ENCODE measurements around the gene DCC.

GRCh38 chr18:53560546-53560945, 1220.5 kb downstream of the DCC start:
- TF ChIP-seq, protein P1, sequence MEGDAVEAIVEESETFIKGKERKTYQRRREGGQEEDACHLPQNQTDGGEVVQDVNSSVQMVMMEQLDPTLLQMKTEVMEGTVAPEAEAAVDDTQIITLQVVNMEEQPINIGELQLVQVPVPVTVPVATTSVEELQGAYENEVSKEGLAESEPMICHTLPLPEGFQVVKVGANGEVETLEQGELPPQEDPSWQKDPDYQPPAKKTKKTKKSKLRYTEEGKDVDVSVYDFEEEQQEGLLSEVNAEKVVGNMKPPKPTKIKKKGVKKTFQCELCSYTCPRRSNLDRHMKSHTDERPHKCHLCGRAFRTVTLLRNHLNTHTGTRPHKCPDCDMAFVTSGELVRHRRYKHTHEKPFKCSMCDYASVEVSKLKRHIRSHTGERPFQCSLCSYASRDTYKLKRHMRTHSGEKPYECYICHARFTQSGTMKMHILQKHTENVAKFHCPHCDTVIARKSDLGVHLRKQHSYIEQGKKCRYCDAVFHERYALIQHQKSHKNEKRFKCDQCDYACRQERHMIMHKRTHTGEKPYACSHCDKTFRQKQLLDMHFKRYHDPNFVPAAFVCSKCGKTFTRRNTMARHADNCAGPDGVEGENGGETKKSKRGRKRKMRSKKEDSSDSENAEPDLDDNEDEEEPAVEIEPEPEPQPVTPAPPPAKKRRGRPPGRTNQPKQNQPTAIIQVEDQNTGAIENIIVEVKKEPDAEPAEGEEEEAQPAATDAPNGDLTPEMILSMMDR (IDR thresholded peaks at IDR 0.05): no peak
- no peak for TF ChIP-seq POLR2A (IDR thresholded peaks at IDR 0.05)

Measured in tibial nerve (tissue), 3 donors.